GM18520 (cell line): ENCODE measurements around the gene WDR77.
A peak's percentile ranks its signal among the peaks of the same experiment; 100 is the strongest.

Experiments used
- ATAC-seq: cut with Tn5 transposase; IDR thresholded peaks from one replicate; pipeline ENCODE4 v1.9.1; 2021; ENCODE audit not compliant: unreplicated experiment

Gene WDR77

DNA sequence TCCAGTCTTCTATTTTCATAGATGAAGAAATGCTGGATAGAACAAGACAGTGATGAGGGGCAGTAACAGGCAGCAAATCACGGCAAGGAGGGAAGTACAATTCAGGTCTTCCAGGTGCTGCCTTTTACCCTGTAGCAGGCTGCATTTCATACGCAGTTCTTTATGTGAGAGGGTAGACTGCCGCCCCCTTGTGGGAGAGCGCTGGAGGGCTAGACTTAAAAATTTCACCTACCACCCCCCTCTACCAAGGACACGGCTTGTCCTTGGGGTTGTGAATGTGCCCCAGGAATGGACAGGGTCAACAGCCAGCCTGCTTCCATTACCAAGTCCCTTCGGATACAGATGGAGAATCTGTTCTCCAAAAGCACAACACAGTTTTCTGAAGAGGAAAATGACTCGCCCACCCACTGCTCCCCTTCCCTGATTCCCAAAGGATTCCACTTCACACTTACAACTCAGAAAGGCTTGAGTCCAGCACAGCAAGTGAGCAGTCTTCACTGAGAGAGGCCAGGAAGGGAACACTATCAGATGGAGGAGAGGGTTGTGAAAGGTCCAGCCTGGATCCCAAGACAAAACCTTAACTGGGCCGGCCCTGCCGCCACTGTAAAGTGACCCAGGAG, 7.4 kb downstream of the WDR77 start:
- ATAC-seq, result no peak

DNA sequence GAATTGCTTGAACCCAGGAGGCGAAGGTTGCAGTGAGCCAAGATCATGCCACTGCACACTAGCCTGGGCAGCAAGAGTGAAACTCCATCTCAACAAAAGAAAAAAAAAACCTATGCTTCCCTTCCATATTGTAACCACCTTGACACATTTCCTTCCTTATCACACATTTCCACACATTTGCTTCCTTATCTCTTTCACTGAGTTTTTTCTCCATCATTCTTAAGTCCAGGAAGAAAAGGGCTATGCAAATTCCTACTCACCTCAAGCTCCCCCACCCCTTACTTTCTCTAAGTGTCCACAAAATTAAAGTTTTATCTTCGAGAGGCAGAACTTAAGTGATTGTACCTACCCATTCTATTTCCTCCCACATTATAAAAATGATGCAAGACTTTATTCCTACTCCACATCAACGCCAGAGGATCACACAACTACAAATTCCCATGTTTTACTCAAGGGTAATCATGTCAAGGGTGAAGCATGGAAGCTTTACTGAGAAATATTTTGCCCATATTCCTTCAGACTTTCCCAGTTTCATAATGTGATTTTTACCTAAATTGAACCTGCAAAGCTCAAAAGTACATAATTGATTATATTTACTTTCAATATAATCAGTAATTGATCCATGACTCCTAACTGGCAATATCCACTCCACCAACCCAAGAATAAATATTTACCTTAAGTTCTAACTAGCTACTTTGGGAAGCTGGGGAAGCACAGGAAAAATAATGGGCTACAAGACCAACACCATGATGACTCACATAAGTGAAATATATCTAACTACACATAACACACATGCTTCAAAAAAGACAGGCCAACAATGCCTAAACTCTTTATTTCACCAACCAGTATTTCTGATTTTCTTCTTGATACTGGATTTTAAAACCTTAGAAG, 9.3 kb downstream of the WDR77 start:
- ATAC-seq, result no peak

DNA sequence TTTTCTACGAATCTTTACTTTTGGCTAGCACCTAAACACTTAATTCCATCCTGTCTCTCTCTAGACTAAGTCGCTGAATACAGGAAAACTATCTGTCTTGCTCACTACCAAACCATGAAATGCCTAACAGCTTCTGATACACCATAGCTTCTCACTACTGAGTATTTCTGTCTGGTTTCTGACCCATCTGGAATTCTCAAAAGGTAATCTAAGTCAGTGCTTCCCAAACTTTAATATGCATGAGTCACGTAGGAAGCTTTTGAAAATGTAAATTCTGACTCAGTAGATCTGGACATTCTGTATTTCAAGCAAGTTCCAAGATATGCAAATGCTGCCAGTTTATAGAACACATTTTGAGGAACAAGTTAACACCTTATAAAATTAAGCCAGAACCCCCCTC, 12.3 kb downstream of the WDR77 start:
- ATAC-seq, result no peak

DNA sequence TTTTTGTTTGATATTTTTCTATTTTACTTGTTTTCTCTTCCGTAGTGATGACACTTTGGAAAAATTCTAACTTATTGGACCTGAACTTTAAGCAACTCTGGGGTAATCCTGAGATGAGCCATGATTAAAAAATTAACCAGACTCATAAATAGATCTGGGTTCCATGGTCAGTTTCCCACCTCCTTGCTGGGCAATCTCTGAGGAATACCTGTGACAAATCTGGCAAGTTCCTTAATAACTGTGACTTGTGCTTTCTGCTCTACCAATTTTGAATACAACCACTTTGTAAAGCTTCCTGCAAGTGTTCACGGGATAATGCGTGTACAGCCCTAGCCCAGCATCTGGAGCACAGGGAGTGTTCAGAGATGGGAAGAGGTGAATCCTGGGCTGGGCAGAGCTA, 24.8 kb downstream of the WDR77 start:
- ATAC-seq, result no peak

- ATAC-seq, result no peak
These were observed 26.3 kb downstream of the WDR77 start for GRCh38 chr1:111422546-111423391.

GRCh38 chr1:111420377-111420776, 28.7 kb downstream of the WDR77 start:
- ATAC-seq, result no peak

GRCh38 chr1:111419037-111419436, 30.0 kb downstream of the WDR77 start:
- ATAC-seq, result no peak

GRCh38 chr1:111417755-111418154, 31.3 kb downstream of the WDR77 start:
- ATAC-seq, result no peak

- no peak for ATAC-seq
These were observed 33.6 kb downstream of the WDR77 start for GRCh38 chr1:111415461-111415860.

DNA sequence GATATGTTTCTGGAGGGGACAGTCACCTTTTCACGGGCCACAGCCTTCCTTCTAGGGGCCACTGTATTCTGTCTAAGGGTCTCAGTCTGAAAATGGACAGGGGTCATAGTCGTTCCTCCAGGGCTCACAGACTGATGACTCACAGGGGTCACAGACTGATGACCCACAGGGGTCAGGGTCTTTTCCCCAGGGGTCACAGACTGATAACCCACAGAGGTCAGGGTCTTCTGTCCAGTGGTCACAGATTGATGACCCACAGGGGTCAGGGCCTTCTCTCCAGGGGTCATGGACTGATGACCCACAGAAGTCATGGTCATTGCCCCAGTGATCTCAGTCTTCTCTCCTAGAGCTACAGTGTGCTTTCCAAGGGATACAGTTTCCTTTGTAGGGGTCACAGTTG, 34.3 kb downstream of the WDR77 start:
- ATAC-seq, result no peak

DNA sequence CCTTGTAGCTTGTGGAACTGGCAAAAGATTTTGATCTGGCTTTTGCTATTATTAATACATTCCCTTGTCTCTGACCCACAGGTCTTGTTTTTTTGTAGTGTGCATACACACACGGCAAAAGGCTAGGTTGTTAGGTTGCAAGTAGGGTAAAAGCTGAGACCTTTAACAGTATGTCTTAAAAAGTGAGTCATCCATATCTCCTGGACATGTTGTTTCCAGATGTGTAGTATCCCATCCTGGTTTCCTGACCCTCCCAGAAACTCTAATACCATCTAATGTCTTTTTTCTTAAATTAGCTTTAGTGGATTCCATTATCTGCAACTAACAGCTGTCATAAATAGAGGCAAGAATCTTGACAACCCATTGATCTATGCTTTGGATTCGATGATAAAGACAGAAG, 36.2 kb downstream of the WDR77 start:
- ATAC-seq, result no peak

DNA sequence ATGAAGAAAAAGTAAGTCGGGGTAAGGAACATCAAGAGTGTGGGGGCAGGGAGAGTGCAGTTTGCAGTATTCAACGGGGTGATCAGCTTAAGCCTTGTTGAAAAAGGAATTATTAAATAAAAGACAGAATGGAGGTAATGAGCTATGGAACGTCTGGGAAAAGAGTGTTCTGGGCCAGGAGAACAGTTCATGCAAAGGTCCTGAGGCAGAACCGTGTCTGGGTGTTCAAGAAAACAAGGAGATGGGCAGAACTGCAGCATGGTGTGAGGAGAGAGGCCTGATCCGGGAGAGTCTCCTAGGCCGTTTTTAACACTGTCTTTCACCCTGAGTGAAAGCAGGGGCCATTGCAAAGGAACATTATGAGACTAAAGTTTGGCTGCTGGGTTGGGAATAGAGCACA, 41.8 kb downstream of the WDR77 start:
- ATAC-seq, result no peak

DNA sequence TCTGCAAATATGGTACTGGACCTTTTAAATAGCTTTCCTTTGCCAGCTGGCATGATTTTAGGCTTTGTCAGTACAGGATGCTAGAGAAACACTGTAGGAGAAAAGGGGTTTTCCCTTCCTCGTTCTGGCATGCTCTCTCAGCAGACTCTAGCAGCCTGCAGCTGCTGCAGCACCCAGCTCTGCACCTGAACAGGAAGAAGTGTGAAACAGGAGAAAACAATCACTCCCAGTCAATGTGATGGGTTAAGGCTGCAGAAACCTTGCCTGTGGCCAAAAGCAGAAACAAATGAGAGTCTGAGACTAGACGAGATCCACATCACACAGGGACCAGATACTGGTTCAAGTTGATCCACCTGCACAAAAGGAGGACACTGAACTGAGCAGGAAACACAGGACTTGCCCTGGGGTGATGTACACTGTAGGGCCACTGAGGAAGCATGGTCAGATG, 42.7 kb downstream of the WDR77 start:
- ATAC-seq, result peak; percentile 84

DNA sequence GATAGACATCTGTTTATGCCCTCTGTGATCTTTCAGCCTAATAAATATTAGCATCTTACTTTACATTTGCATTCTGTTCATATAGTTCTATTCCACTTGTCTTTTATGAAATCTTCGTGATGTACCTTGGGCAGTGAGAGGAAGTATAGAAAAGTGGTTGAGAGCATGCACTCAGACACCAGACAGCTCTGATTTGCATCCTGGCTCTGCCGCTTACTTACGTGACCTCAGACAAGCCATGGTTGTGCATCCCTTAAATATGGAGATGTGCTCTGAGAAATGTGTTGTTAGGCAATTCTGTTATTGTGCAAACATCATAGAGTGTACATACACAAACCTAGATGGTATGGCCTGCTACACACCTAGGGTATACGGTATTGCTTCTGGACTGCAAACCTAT, 44.5 kb downstream of the WDR77 start:
- ATAC-seq, result no peak

GRCh38 chr1:111402083-111402482, 47.0 kb downstream of the WDR77 start:
- no peak for ATAC-seq

- ATAC-seq, result no peak
These were observed 49.1 kb downstream of the WDR77 start for GRCh38 chr1:111399792-111400610.

DNA sequence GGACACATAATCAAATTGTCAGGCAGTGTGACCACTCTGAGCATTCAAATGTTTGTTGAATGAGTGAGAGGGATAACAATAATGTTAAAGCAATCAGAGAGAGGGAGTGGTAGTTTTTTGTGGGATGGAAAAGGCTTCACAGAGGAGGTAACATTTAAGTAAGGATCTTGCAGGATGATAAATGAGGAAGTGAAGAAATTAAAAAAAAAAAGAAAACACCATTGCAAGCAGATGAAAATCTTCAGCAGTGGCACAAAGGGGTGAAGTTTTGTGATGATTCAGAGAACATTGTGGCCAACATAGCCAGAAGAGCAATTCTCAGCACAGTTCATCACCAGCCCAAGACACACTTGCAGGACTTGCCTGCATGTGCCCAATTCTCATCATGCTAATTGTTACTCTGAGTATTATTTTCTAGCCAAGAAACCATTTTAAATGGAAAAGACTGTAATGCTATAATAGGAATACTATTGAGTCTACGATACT, 56.6 kb downstream of the WDR77 start:
- no peak for ATAC-seq

- ATAC-seq, result no peak
These were observed 57.0 kb downstream of the WDR77 start for GRCh38 chr1:111392042-111392441.
